ENCODE data around the gene XCR1.

Gene XCR1

GRCh38 chr3:46027021-46027705, at the start of gene XCR1:
TSS of gene XCR1 (minus strand) at chr3:46027483. CDS start at chr3:46021947, 5,536 bp downstream.
- Histone ChIP-seq H3K27me3 (ENCODE audit: control insufficient read depth in 5 of 5, insufficient read depth in 4 of 5, low read length in 5 of 5) (no peaks in the 10 kb centered on the region), H3K27ac (ENCODE audit: low read depth, low read length) (no peak within 1 kb of the TSS), H3K4me3 (ENCODE audit: low read depth in 1 of 5, low read length in 5 of 5) (no peak within 1 kb of the TSS), H3K36me3 (ENCODE audit: control insufficient read depth in 5 of 5, insufficient read depth in 5 of 5, low read length in 5 of 5) (no peaks in the 10 kb centered on the region), H3K9me3 (ENCODE audit: control insufficient read depth in 5 of 5, low read length in 5 of 5) (peaks cover 0 to 10% (median 10%) of the 10 kb centered on the region in 5 donors), H3K4me1 (ENCODE audit: control insufficient read depth in 5 of 5, insufficient read depth in 5 of 5, low read length in 5 of 5) (no peaks in the 10 kb centered on the region), H3K9ac (ENCODE audit: low read length in 5 of 5) (no peak within 1 kb of the TSS)

GRCh38 chr3:46076606-46077005, 49.3 kb upstream of the XCR1 start:
- Histone ChIP-seq H3K9ac (ENCODE audit: low read length in 5 of 5) (no peak overlapping the region), H3K9me3 (ENCODE audit: control insufficient read depth in 5 of 5, low read length in 5 of 5) (no peaks in the 10 kb centered on the region), H3K27ac (ENCODE audit: low read depth, low read length) (no peak overlapping the region)

GRCh38 chr3:46075816-46076215, 48.5 kb upstream of the XCR1 start:
- no peak overlapping the region for H3K27ac ChIP-seq (ENCODE audit: low read depth, low read length)
- H3K4me1 ChIP-seq (ENCODE audit: control insufficient read depth in 5 of 5, insufficient read depth in 5 of 5, low read length in 5 of 5): peaks cover 0 to 13% (median 4%) of the 10 kb centered on the region in 5 donors
- no peaks in the 10 kb centered on the region for H3K36me3 ChIP-seq (ENCODE audit: control insufficient read depth in 5 of 5, insufficient read depth in 5 of 5, low read length in 5 of 5)
- no peak overlapping the region for H3K9ac ChIP-seq (ENCODE audit: low read length in 5 of 5)
- H3K9me3 ChIP-seq (ENCODE audit: control insufficient read depth in 5 of 5, low read length in 5 of 5): no peaks in the 10 kb centered on the region
- H3K27me3 ChIP-seq (ENCODE audit: control insufficient read depth in 5 of 5, insufficient read depth in 4 of 5, low read length in 5 of 5): no peaks in the 10 kb centered on the region
- no peak overlapping the region for H3K4me3 ChIP-seq (ENCODE audit: low read depth in 1 of 5, low read length in 5 of 5)

More at GRCh38 chr3:46076606-46077005, 49.3 kb upstream of the XCR1 start:
- H3K4me3 ChIP-seq (ENCODE audit: low read depth in 1 of 5, low read length in 5 of 5): no peak overlapping the region
- H3K36me3 ChIP-seq (ENCODE audit: control insufficient read depth in 5 of 5, insufficient read depth in 5 of 5, low read length in 5 of 5): no peaks in the 10 kb centered on the region
- H3K27me3 ChIP-seq (ENCODE audit: control insufficient read depth in 5 of 5, insufficient read depth in 4 of 5, low read length in 5 of 5): no peaks in the 10 kb centered on the region
- H3K4me1 ChIP-seq (ENCODE audit: control insufficient read depth in 5 of 5, insufficient read depth in 5 of 5, low read length in 5 of 5): peaks cover 0 to 20% (median 7%) of the 10 kb centered on the region in 5 donors

- H3K9me3 ChIP-seq (ENCODE audit: control insufficient read depth in 5 of 5, low read length in 5 of 5): no peaks in the 10 kb centered on the region
- no peaks in the 10 kb centered on the region for H3K36me3 ChIP-seq (ENCODE audit: control insufficient read depth in 5 of 5, insufficient read depth in 5 of 5, low read length in 5 of 5)
- no peaks in the 10 kb centered on the region for H3K27me3 ChIP-seq (ENCODE audit: control insufficient read depth in 5 of 5, insufficient read depth in 4 of 5, low read length in 5 of 5)
- H3K27ac ChIP-seq (ENCODE audit: low read depth, low read length): no peak overlapping the region
- H3K4me3 ChIP-seq (ENCODE audit: low read depth in 1 of 5, low read length in 5 of 5): no peak overlapping the region
- no peak overlapping the region for H3K9ac ChIP-seq (ENCODE audit: low read length in 5 of 5)
- H3K4me1 ChIP-seq (ENCODE audit: control insufficient read depth in 5 of 5, insufficient read depth in 5 of 5, low read length in 5 of 5): peaks cover 0 to 12% (median 5%) of the 10 kb centered on the region in 5 donors
Measured at GRCh38 chr3:46071222-46071858, 44.1 kb upstream of the XCR1 start.

GRCh38 chr3:46070595-46071093, 43.4 kb upstream of the XCR1 start:
- Histone ChIP-seq H3K27ac (ENCODE audit: low read depth, low read length) (no peak overlapping the region), H3K9ac (ENCODE audit: low read length in 5 of 5) (no peak overlapping the region), H3K27me3 (ENCODE audit: control insufficient read depth in 5 of 5, insufficient read depth in 4 of 5, low read length in 5 of 5) (no peaks in the 10 kb centered on the region), H3K9me3 (ENCODE audit: control insufficient read depth in 5 of 5, low read length in 5 of 5) (no peaks in the 10 kb centered on the region), H3K4me1 (ENCODE audit: control insufficient read depth in 5 of 5, insufficient read depth in 5 of 5, low read length in 5 of 5) (peaks cover 0 to 15% (median 8%) of the 10 kb centered on the region in 5 donors), H3K36me3 (ENCODE audit: control insufficient read depth in 5 of 5, insufficient read depth in 5 of 5, low read length in 5 of 5) (no peaks in the 10 kb centered on the region), H3K4me3 (ENCODE audit: low read depth in 1 of 5, low read length in 5 of 5) (no peak overlapping the region)

- H3K4me1 ChIP-seq (ENCODE audit: control insufficient read depth in 5 of 5, insufficient read depth in 5 of 5, low read length in 5 of 5): peaks cover 0 to 23% (median 12%) of the 10 kb centered on the region in 5 donors
- H3K4me3 ChIP-seq (ENCODE audit: low read depth in 1 of 5, low read length in 5 of 5): no peak overlapping the region
- no peak overlapping the region for H3K27ac ChIP-seq (ENCODE audit: low read depth, low read length)
- no peaks in the 10 kb centered on the region for H3K27me3 ChIP-seq (ENCODE audit: control insufficient read depth in 5 of 5, insufficient read depth in 4 of 5, low read length in 5 of 5)
- H3K9ac ChIP-seq (ENCODE audit: low read length in 5 of 5): no peak overlapping the region
- H3K9me3 ChIP-seq (ENCODE audit: control insufficient read depth in 5 of 5, low read length in 5 of 5): no peaks in the 10 kb centered on the region
- no peaks in the 10 kb centered on the region for H3K36me3 ChIP-seq (ENCODE audit: control insufficient read depth in 5 of 5, insufficient read depth in 5 of 5, low read length in 5 of 5)
Measured at GRCh38 chr3:46068501-46068900, 41.2 kb upstream of the XCR1 start.

GRCh38 chr3:46067401-46067800, 40.1 kb upstream of the XCR1 start:
- H3K27ac ChIP-seq (ENCODE audit: low read depth, low read length): no peak overlapping the region
- H3K4me1 ChIP-seq (ENCODE audit: control insufficient read depth in 5 of 5, insufficient read depth in 5 of 5, low read length in 5 of 5): peaks cover 5 to 34% (median 23%) of the 10 kb centered on the region in 5 donors
- no peaks in the 10 kb centered on the region for H3K36me3 ChIP-seq (ENCODE audit: control insufficient read depth in 5 of 5, insufficient read depth in 5 of 5, low read length in 5 of 5)
- H3K9ac ChIP-seq (ENCODE audit: low read length in 5 of 5): no peak overlapping the region
- no peaks in the 10 kb centered on the region for H3K27me3 ChIP-seq (ENCODE audit: control insufficient read depth in 5 of 5, insufficient read depth in 4 of 5, low read length in 5 of 5)
- H3K9me3 ChIP-seq (ENCODE audit: control insufficient read depth in 5 of 5, low read length in 5 of 5): no peaks in the 10 kb centered on the region
- H3K4me3 ChIP-seq (ENCODE audit: low read depth in 1 of 5, low read length in 5 of 5): no peak overlapping the region

- Histone ChIP-seq H3K9me3 (ENCODE audit: control insufficient read depth in 5 of 5, low read length in 5 of 5) (no peaks in the 10 kb centered on the region), H3K9ac (ENCODE audit: low read length in 5 of 5) (no peak overlapping the region), H3K4me1 (ENCODE audit: control insufficient read depth in 5 of 5, insufficient read depth in 5 of 5, low read length in 5 of 5) (peaks cover 5 to 50% (median 37%) of the 10 kb centered on the region in 5 donors)
Measured at GRCh38 chr3:46065750-46066256, 38.5 kb upstream of the XCR1 start.

GRCh38 chr3:46065294-46065705, 38.0 kb upstream of the XCR1 start:
- no peak overlapping the region for H3K27ac ChIP-seq (ENCODE audit: low read depth, low read length)
- no peaks in the 10 kb centered on the region for H3K9me3 ChIP-seq (ENCODE audit: control insufficient read depth in 5 of 5, low read length in 5 of 5)
- H3K9ac ChIP-seq (ENCODE audit: low read length in 5 of 5): no peak overlapping the region
- H3K27me3 ChIP-seq (ENCODE audit: control insufficient read depth in 5 of 5, insufficient read depth in 4 of 5, low read length in 5 of 5): no peaks in the 10 kb centered on the region
- H3K4me3 ChIP-seq (ENCODE audit: low read depth in 1 of 5, low read length in 5 of 5): no peak overlapping the region
- H3K4me1 ChIP-seq (ENCODE audit: control insufficient read depth in 5 of 5, insufficient read depth in 5 of 5, low read length in 5 of 5): peaks cover 5 to 51% (median 37%) of the 10 kb centered on the region in 5 donors
- H3K36me3 ChIP-seq (ENCODE audit: control insufficient read depth in 5 of 5, insufficient read depth in 5 of 5, low read length in 5 of 5): no peaks in the 10 kb centered on the region

More at GRCh38 chr3:46065750-46066256, 38.5 kb upstream of the XCR1 start:
- no peaks in the 10 kb centered on the region for H3K36me3 ChIP-seq (ENCODE audit: control insufficient read depth in 5 of 5, insufficient read depth in 5 of 5, low read length in 5 of 5)
- H3K27me3 ChIP-seq (ENCODE audit: control insufficient read depth in 5 of 5, insufficient read depth in 4 of 5, low read length in 5 of 5): no peaks in the 10 kb centered on the region
- H3K27ac ChIP-seq (ENCODE audit: low read depth, low read length): no peak overlapping the region
- no peak overlapping the region for H3K4me3 ChIP-seq (ENCODE audit: low read depth in 1 of 5, low read length in 5 of 5)

GRCh38 chr3:46062679-46063078, 35.4 kb upstream of the XCR1 start:
- H3K27ac ChIP-seq (ENCODE audit: low read depth, low read length): peak overlapping the region; percentile 49
- H3K4me1 ChIP-seq (ENCODE audit: control insufficient read depth in 5 of 5, insufficient read depth in 5 of 5, low read length in 5 of 5): peaks cover 5 to 52% (median 39%) of the 10 kb centered on the region in 5 donors
- H3K4me3 ChIP-seq (ENCODE audit: low read depth in 1 of 5, low read length in 5 of 5): no peak overlapping the region

More at GRCh38 chr3:46062679-46063078, 35.4 kb upstream of the XCR1 start:
- H3K27me3 ChIP-seq (ENCODE audit: control insufficient read depth in 5 of 5, insufficient read depth in 4 of 5, low read length in 5 of 5): no peaks in the 10 kb centered on the region
- H3K9me3 ChIP-seq (ENCODE audit: control insufficient read depth in 5 of 5, low read length in 5 of 5): no peaks in the 10 kb centered on the region
- H3K9ac ChIP-seq (ENCODE audit: low read length in 5 of 5): no peak overlapping the region
- no peaks in the 10 kb centered on the region for H3K36me3 ChIP-seq (ENCODE audit: control insufficient read depth in 5 of 5, insufficient read depth in 5 of 5, low read length in 5 of 5)

Data from subcutaneous abdominal adipose tissue (tissue), 5 donors.